ENCODE data around the gene TXNRD2.

TXNRD2 gene

DNA sequence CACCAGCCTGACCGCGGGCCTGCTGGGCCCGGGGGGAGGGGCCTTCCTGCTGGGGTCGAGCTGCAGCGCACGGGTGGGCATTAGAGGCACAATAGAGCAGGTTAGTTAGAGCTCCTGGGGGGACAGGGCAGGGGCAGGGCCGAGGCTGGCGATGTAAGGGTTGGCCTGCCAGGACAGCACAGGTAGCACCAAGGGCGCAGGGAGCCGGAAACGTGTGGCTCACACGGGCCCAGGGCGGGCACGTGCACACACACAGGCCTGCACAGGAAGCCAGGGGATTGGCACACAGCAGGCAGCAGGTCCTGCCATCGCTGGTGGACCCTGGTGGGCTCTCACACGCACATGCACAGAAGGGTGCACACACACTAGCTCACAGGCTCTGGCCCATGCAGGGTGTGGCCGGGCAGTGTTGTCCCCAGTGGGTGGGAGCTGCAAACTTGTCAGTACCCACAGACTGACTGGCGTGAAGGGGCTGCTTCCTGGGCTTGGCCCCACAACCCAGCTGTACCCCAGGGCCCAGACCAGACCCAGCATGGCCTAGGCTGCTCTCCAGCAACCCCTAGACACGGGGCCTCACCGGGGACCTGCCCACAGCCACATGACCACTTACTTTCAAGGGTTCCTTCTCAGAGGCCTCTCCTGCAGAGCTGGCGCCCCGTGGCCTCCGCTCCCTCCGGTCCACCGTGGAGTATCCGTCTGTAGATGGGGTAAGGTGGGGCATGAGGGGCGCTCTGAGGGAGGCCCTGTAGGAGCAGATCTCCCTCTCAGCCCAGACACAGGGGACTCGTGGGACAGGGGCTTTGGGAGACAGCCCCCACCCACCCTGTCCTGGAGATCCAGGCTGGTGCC is 29.9 kb upstream of the TXNRD2 start:
- H3K9ac ChIP-seq (ENCODE audit: low read depth, low read length) = no peak overlapping the region
- H3K9me3 ChIP-seq (ENCODE audit: control insufficient read depth, insufficient read depth, low read length) = no peaks in the 10 kb centered on the region
- H3K4me1 ChIP-seq (ENCODE audit: control insufficient read depth, insufficient read depth, low read length) = peaks cover 11% of the 10 kb centered on the region
- H3K36me3 ChIP-seq (ENCODE audit: control insufficient read depth, insufficient read depth, low read length) = peaks cover 38% of the 10 kb centered on the region
- H3K27me3 ChIP-seq (ENCODE audit: control insufficient read depth, insufficient read depth, low read length) = no peaks in the 10 kb centered on the region
- no peak overlapping the region for H3K4me3 ChIP-seq (ENCODE audit: low read depth, low read length)
- no peak overlapping the region for H3K27ac ChIP-seq (ENCODE audit: low read depth, low read length)

DNA sequence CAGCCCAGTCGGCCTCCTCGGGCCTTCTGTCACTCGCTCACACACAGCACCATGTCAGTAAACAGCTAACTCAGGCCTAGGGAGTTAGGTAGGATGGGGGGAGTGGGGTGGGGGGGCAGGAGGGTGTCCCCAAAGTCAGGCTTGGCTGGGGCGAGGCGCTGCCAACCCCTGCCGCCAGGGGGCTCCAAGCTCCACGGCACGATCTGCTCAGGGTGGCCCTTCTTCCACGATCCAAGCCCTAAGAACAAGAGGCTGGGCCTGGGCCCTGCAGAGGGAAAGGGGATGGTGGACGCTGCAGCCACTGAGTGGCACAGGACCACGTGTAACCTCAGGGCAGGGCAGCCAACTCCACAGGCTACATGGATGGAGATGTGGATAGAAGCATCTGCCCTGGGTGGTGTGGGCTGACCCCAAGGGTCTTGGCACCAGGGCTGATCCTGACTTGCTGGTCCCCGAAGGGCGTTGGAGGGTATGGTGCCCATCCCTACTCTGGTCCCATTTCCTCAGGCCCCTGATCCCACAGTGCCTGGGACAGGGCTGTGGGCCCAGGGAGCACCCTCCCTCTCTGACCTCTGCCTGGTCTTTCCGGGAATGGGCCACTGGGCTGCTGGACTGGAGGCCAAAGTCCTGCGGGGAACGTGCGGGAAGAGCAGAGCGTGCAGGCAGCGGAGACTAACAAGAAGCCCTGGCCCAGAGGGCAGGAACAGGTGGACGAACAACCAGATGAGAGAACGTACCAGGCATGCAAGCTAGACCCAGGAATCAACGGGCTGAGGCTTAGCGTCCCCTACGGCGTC is 29.1 kb upstream of the TXNRD2 start:
- Histone ChIP-seq H3K36me3 (ENCODE audit: control insufficient read depth, insufficient read depth, low read length) (peaks cover 38% of the 10 kb centered on the region), H3K27ac (ENCODE audit: low read depth, low read length) (no peak overlapping the region), H3K9me3 (ENCODE audit: control insufficient read depth, insufficient read depth, low read length) (no peaks in the 10 kb centered on the region), H3K27me3 (ENCODE audit: control insufficient read depth, insufficient read depth, low read length) (no peaks in the 10 kb centered on the region), H3K9ac (ENCODE audit: low read depth, low read length) (no peak overlapping the region), H3K4me3 (ENCODE audit: low read depth, low read length) (no peak overlapping the region), H3K4me1 (ENCODE audit: control insufficient read depth, insufficient read depth, low read length) (peaks cover 11% of the 10 kb centered on the region)

DNA sequence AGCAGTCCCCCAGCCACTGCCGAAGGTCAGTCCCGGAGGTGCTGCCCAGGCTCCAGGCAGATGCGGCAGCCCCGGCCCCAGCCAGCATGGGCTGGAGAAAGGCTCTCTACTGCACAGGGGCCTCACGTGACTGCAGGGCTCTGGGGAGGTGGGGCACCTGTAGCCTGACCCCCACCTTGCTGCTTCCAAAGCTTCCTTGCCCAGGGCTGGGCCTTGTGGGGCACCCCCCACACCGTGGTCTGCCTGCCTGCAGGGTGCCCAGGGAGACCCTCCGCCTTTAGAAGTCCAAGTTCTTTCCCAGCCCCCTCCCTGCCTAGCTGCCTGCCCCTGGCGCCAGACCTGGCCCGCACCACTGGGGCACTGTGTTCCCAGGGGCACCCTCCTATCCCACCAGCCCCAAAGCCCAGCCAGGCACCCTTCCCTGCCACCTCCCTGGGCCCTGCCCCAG is 28.4 kb upstream of the TXNRD2 start:
- no peak overlapping the region for H3K27ac ChIP-seq (ENCODE audit: low read depth, low read length)
- H3K27me3 ChIP-seq (ENCODE audit: control insufficient read depth, insufficient read depth, low read length) = no peaks in the 10 kb centered on the region
- peaks cover 5% of the 10 kb centered on the region for H3K4me1 ChIP-seq (ENCODE audit: control insufficient read depth, insufficient read depth, low read length)
- H3K9me3 ChIP-seq (ENCODE audit: control insufficient read depth, insufficient read depth, low read length) = no peaks in the 10 kb centered on the region
- H3K4me3 ChIP-seq (ENCODE audit: low read depth, low read length) = no peak overlapping the region
- H3K9ac ChIP-seq (ENCODE audit: low read depth, low read length) = no peak overlapping the region
- H3K36me3 ChIP-seq (ENCODE audit: control insufficient read depth, insufficient read depth, low read length) = peaks cover 38% of the 10 kb centered on the region

DNA sequence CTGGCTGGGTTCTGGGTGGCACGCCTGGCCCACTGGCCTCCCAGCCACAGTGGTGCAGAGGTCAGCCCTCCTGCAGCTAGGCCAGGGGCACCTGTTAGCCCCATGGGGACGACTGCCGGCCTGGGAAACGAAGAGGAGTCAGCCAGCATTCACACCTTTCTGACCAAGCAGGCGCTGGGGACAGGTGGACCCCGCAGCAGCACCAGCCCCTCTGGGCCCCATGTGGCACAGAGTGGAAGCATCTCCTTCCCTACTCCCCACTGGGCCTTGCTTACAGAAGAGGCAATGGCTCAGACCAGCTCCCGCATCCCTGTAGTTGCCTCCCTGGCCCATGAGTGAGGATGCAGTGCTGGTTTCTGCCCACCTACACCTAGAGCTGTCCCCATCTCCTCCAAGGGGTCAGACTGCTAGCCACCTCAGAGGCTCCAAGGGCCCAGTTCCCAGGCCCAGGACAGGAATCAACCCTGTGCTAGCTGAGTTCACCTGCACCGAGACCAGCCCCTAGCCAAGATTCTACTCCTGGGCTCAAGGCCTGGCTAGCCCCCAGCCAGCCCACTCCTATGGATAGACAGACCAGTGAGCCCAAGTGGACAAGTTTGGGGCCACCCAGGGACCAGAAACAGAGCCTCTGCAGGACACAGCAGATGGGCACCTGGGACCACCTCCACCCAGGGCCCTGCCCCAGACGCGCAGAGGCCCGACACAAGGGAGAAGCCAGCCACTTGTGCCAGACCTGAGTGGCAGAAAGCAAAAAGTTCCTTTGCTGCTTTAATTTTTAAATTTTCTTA is 27.7 kb upstream of the TXNRD2 start:
- no peak overlapping the region for H3K27ac ChIP-seq (ENCODE audit: low read depth, low read length)
- H3K36me3 ChIP-seq (ENCODE audit: control insufficient read depth, insufficient read depth, low read length) = peaks cover 38% of the 10 kb centered on the region
- no peaks in the 10 kb centered on the region for H3K9me3 ChIP-seq (ENCODE audit: control insufficient read depth, insufficient read depth, low read length)
- H3K27me3 ChIP-seq (ENCODE audit: control insufficient read depth, insufficient read depth, low read length) = no peaks in the 10 kb centered on the region
- no peaks in the 10 kb centered on the region for H3K4me1 ChIP-seq (ENCODE audit: control insufficient read depth, insufficient read depth, low read length)
- H3K9ac ChIP-seq (ENCODE audit: low read depth, low read length) = no peak overlapping the region
- H3K4me3 ChIP-seq (ENCODE audit: low read depth, low read length) = no peak overlapping the region

DNA sequence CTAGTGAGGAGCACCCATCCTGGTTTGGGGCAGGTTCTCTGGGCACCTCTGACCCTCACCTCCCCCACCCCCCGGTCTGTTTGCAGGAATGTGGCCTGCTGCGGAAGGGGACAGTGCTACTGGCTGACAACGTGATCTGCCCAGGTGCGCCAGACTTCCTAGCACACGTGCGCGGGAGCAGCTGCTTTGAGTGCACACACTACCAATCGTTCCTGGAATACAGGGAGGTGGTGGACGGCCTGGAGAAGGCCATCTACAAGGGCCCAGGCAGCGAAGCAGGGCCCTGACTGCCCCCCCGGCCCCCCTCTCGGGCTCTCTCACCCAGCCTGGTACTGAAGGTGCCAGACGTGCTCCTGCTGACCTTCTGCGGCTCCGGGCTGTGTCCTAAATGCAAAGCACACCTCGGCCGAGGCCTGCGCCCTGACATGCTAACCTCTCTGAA is 26.9 kb upstream of the TXNRD2 start:
- H3K36me3 ChIP-seq (ENCODE audit: control insufficient read depth, insufficient read depth, low read length) = peaks cover 34% of the 10 kb centered on the region
- H3K27ac ChIP-seq (ENCODE audit: low read depth, low read length) = no peak overlapping the region

DNA sequence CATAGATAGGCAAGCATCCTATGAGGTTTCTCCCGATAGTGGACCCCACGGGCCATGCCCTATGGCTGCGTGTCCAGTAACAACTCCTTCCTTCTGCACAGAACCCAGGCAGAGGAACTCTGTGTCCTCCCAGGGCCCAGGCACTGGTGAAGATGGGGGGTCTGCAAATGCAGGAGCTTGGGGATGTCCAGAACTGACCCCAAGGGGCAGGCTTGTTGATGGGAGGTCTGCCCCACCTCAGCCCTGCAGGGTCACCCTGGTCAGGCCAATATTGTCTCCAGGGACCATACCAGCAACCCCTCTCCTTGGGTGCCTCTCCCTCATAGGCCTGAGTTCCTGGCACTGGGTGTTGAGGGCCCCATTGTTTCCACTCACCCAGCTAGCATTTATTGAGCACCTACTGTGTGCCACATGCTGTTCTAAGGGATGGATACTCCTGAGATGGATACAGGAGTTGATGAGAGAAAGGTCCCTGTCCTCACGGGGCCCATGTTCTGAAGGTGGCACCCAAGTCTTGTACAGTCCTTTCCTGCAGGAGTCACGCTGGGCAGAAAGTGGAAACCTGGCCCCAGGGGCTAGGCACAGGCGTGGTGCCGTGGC is 26.3 kb upstream of the TXNRD2 start:
- peaks cover 29% of the 10 kb centered on the region for H3K36me3 ChIP-seq (ENCODE audit: control insufficient read depth, insufficient read depth, low read length)
- H3K9me3 ChIP-seq (ENCODE audit: control insufficient read depth, insufficient read depth, low read length) = no peaks in the 10 kb centered on the region
- no peaks in the 10 kb centered on the region for H3K27me3 ChIP-seq (ENCODE audit: control insufficient read depth, insufficient read depth, low read length)
- no peak overlapping the region for H3K9ac ChIP-seq (ENCODE audit: low read depth, low read length)
- H3K4me1 ChIP-seq (ENCODE audit: control insufficient read depth, insufficient read depth, low read length) = peaks cover 3% of the 10 kb centered on the region; the same call in 1 of the 2 replicates
- H3K4me3 ChIP-seq (ENCODE audit: low read depth, low read length) = no peak overlapping the region
- no peak overlapping the region for H3K27ac ChIP-seq (ENCODE audit: low read depth, low read length)

More for the DNA sequence above, 26.9 kb upstream of the TXNRD2 start:
- Histone ChIP-seq H3K4me1 (ENCODE audit: control insufficient read depth, insufficient read depth, low read length) (no peaks in the 10 kb centered on the region), H3K27me3 (ENCODE audit: control insufficient read depth, insufficient read depth, low read length) (no peaks in the 10 kb centered on the region), H3K9me3 (ENCODE audit: control insufficient read depth, insufficient read depth, low read length) (no peaks in the 10 kb centered on the region), H3K4me3 (ENCODE audit: low read depth, low read length) (no peak overlapping the region), H3K9ac (ENCODE audit: low read depth, low read length) (no peak overlapping the region)

DNA sequence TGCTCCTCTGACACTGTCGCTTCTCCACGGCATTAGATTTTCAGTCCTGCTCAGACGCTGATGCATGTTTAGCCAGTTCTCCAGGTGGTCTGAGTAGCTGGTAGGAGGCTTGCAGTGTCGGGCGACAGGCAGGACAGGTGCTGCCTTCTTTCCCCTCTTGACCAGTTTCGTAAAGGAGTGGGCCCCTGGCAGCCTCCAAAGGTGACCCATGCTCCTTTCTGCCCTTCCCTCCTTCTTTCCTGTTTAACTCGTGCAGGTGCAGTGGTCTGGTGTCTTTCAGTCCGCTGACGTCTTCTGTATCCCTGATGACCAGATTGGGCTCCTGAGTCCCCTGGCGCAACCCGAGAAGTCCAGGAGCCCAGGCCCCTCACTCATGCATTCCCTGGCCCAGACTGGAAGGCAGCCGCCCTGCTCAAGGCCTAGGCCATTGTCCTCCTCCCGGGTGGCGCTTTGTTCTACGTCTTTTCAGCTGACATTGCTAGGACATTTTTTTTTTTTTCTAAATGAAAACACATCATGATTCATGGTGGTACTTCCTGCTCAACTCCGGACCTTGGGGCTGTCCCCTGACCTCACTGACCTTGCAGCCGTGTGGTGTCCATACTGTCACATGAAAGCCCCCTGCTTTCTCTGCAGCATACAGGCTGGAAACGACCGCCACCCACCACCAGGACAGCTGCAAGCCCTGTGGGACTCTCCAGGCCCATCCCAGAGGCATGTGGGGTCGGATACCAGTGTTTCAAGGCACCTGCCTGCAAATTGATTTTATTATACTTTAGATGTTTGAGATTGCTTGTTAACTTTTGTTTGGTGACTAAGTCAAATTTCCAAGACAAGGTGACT is 25.5 kb upstream of the TXNRD2 start:
- Histone ChIP-seq H3K9me3 (ENCODE audit: control insufficient read depth, insufficient read depth, low read length) (no peaks in the 10 kb centered on the region), H3K4me1 (ENCODE audit: control insufficient read depth, insufficient read depth, low read length) (peaks cover 9% of the 10 kb centered on the region), H3K36me3 (ENCODE audit: control insufficient read depth, insufficient read depth, low read length) (peaks cover 22% of the 10 kb centered on the region), H3K27me3 (ENCODE audit: control insufficient read depth, insufficient read depth, low read length) (no peaks in the 10 kb centered on the region), H3K4me3 (ENCODE audit: low read depth, low read length) (no peak overlapping the region), H3K9ac (ENCODE audit: low read depth, low read length) (no peak overlapping the region), H3K27ac (ENCODE audit: low read depth, low read length) (no peak overlapping the region)

DNA sequence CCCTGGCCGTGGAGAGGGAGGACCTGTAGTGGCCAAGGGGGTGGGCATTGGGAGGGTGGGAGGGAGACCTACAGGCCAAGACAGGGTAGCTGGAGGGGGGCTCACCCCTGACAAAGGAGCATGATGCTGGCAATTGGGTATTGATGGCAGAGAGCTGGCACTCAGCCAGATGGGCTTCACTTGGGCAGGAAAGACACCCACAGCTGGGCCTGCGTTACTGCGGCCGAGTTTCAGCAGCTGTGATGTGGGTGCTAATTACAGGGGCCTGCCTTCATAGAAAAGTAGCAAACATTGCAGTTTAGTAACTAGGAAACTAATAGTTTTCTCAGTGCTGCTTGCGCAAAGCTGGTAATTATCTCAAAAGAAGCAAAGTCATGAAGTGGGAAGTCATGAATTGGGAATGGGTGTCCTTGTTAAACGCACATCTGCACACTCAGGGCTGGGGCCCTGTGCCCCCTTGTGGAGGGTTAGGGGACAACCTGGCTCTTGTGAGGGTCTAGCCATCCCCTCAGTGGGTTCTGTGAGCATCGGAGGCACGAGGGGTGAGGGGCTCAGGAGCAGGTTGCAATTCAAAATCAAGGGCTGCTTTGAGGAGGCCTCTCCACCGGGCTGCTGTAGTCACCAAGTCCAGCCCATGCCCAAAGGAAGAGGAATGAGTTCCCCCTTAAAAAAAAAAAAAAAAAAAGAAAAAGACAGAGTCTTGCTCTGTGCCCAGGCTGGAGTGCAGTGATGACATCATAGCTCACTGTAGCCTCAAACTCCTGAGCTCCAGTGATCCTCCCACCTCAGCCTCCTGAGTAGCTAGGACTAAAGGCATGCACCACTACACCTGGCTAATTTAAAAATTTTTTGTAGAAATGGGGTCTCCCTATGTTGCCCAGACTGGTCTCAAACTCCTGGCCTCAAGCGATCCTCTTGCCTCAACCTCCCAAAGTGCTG is 24.4 kb upstream of the TXNRD2 start:
- Histone ChIP-seq H3K36me3 (ENCODE audit: control insufficient read depth, insufficient read depth, low read length) (peaks cover 13% of the 10 kb centered on the region), H3K27ac (ENCODE audit: low read depth, low read length) (no peak overlapping the region)

DNA sequence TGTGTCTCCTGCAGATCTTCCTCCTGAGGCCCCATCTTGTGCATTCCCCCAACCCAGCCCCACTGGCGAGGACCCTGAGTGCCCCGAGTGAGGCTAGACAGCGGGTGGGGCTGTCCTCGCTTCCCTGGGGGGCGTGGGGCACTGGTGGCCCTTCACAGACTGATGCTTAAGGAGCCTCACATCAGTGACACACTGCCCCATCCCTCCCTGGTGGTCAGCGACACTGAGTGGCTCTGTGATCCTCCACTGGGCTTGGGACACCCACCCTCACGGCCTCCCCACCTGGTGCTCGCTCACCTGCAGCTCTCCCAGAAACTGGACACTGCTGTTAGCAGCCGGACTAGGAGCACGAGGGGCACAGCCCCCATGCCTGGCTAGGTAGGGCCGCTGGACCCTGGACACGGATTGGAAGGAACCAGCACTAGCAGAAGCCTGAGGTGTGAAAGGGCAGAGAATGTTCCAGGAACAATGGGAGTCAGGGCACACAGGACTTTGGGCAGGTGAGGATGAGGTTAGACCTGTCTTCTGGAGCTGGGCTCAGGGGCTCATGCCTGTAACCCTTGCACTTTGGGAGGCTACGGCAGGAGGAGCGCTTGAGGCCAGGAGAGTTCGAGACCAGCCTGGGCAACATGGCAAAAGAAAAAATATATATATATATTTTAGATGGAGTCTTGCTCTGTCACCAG is 23.2 kb upstream of the TXNRD2 start:
- Histone ChIP-seq H3K4me3 (ENCODE audit: low read depth, low read length) (no peak overlapping the region), H3K9me3 (ENCODE audit: control insufficient read depth, insufficient read depth, low read length) (no peaks in the 10 kb centered on the region), H3K27me3 (ENCODE audit: control insufficient read depth, insufficient read depth, low read length) (no peaks in the 10 kb centered on the region), H3K4me1 (ENCODE audit: control insufficient read depth, insufficient read depth, low read length) (peaks cover 12% of the 10 kb centered on the region), H3K9ac (ENCODE audit: low read depth, low read length) (no peak overlapping the region), H3K27ac (ENCODE audit: low read depth, low read length) (no peak overlapping the region), H3K36me3 (ENCODE audit: control insufficient read depth, insufficient read depth, low read length) (peaks cover 8% of the 10 kb centered on the region)

More for the DNA sequence above, 24.4 kb upstream of the TXNRD2 start:
- no peaks in the 10 kb centered on the region for H3K27me3 ChIP-seq (ENCODE audit: control insufficient read depth, insufficient read depth, low read length)
- H3K4me1 ChIP-seq (ENCODE audit: control insufficient read depth, insufficient read depth, low read length) = peaks cover 9% of the 10 kb centered on the region
- no peak overlapping the region for H3K9ac ChIP-seq (ENCODE audit: low read depth, low read length)
- H3K9me3 ChIP-seq (ENCODE audit: control insufficient read depth, insufficient read depth, low read length) = no peaks in the 10 kb centered on the region
- no peak overlapping the region for H3K4me3 ChIP-seq (ENCODE audit: low read depth, low read length)

Data from HUES48 (cell line).